Renal cortical epithelial cell (primary cell): ENCODE measurements around the gene SLC6A3. TPM values are rescaled to one million over a fixed set of nuclear protein-coding genes. Genes with fewer than 3 reads are reported as not detected.
"Not testable (repeated sequence)": the region's sequence is repeated elsewhere in the genome, so short reads cannot be mapped to it uniquely, and the experiment has no call there.

Source experiments
- DNase-seq: peaks from one replicate; pipeline ENCODE4 v3.0.0-alpha.2; 2011; ENCODE audit warnings: low read depth
- total RNA-seq: library from RNA; depleted of rRNA; stranded (reverse); fragments of >200 nt; gene quantifications from 2 replicates; pipeline ENCODE4 v1.2.3, GENCODE V29; 2014

Gene SLC6A3
- total RNA-seq, 1 donor from 2014 or later: not detected

DNA sequence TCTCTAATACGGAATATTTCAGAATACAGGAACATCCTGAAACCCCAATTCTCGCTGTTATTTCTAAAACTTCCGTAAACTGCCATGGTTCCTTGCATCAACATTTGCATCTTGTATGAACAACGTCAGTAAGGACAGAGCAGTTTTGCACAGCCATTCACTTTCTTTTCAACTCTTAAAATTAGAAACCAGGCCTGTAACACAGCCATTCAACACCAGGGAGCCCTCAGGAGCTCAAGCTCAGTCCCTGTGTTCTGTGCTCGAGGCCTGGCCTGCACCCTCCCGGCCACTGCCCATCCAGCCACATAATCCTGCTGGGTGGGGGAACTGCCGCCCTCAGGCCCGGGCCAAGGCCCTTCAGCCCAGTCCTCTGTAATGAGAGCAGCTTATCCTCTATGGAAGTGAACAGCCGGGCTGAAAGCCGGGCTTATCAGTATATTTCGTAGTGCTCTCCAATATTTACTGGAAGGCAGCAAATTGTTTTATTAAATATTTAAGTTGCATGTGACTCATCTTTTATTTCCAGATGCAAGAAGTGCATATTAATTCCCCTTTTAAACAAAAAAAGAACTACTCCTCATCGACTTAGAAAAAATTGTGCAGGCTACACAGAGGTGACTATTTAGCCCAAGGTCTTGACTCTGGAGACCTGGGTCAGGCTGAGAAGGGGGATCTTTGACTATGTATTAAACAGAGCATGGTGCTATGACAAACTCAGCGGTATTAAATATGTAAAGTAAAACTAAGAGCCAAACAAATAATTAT, 33.2 kb upstream of the SLC6A3 start:
- DNase-seq: no peak

DNA sequence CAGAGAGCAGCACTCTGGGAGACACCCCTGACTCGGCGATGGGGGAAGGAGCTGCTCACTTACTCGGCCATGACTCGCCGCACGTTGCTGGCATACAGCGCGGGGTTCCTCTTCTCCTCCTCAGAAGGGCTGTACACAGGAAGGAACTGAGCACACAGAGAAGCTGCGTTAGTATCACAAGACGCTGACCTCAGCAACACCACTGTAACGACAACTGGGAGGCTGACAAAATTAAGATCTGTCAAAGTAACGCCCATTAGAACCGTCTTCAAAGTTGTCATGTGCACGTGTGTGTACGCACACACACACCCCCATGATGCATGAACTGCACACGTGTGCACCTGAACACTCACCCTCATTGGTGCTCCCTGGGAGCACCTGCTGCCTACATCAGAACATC, 32.1 kb upstream of the SLC6A3 start:
- DNase-seq: no peak

DNA sequence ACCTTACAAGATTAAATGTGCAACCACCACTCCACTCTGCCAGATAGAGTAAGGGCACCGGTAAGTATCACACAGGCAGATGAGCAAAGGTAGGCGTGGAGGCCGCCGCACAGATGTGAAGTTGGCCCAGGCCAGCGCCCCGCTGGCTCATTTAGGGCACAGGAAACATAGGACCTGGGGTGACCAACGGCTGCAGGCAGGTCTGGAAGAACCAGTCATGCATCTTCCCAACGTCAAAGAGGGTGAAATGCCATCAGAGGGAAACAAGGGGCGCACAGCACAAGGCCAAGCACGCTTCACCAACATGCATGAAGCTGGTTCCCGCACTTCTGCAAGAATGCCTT, 31.7 kb upstream of the SLC6A3 start:
- no peak for DNase-seq

DNA sequence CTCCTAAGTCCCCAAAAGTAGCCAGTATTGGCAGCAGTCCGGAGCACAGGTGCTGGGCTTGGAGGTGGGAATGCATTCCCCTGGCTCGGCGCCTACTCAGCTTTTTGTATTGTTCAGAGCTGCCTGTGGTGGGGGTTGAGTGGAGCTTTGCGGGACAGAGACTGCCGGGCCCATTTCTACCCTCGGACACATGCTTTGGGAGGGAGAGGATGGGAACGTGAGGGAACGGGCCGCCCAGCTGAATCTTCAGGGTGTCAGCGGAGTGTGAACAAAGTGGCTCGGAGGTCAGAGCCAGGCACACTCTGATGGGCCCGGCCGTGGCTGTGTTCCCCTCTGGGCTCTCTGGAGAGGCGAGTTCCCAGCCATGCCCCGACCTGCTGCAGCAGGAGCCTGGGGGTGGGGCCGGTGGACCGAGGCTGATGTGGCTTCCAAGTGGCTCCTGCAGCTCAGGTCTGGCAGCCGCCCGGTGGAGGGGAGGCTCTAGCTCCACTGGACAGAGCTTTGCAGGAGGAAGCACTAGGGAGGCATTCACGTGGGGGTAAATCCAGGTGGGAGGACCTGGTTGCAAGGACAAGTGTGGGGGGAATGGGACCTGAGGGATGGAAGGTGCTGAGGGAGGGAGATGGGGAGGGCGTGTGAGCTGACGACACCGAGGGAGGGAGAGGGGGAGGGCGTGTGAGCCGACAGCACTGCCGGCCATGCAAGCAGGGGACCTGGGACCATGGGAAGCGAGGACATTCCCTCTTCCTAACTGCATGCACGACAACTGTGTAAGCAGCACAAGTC, 31.1 kb upstream of the SLC6A3 start:
- no peak for DNase-seq

DNA sequence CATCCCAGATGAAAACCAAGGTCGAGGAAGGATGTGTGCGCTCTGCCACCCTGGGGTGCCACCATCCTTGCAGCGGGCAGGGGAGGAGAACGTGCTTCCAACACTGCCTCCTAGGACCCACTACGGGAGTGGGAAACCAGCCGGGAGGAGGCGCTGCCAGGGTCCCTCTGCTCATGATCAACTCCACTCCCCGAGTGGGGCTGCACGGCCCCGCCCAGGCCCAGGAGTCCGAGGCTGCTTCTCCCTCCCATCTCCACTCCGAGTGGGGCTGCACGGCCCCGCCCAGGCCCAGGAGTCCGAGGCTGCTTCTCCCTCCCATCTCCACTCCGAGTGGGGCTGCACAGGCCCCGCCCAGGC, 30.3 kb upstream of the SLC6A3 start:
- DNase-seq: not testable (repeated sequence)

DNA sequence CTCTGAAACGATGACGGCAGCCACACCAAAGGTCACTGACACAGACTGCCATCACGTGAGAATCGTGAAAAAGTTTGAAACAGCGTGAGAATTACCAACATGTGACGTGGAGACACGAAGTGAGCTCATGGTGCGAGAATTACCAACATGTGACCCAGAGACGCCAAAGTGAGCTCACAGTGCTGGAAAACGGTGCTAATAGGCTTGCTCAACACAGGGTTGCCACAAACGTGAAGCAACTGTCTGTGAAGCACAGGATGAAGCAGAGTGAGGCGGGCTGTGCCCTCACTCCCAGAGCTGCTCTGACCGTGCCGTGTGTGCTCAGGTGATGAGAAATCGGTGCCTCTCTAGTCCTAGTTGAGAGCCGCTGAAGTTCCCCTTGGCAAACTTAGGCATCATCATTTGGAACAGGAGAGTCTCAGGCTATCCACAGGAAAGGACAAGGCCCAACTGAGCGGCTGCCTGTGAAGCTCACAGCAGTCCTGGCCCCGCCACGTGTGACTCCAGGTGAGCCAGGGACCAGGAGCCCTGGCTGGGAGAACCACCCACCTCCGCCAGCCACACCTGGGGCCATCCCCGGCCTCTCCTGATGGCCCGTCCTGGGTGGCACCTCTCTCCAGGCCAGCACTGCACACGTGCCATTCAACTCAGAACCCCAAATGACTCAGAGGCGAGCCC, 29.8 kb upstream of the SLC6A3 start:
- no peak for DNase-seq

DNA sequence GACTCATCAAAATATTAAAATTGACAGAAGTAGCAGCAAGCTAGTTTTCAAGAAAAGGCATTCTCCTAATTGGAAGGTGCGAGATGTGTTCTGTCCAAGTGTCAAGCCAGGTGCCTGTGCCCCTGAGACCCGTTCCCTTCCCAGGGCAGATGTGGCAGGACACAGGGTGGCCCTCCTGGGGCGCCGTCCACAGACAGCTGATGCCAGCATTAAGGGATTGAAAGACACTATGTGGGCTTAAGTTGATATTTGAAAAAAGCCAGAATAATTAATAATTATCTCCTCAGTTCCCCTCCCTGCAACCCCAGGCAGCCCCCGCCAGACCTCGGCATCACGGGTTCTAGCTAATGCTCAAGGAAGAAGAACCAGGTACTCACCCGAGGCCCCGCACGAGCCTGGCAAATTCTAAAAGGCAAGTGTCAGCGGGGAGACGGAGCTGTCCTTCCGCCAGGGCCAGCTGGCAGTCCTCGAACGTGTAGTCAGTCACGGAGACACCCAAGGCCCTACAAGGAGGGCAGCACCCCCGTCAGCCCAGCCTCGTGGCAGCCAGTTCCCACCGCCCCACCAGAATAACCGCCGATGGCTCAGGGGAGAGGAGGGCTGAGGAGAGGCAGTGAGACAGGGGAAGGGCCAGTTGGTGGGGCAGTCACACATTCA, 29.1 kb upstream of the SLC6A3 start:
- DNase-seq: no peak

DNA sequence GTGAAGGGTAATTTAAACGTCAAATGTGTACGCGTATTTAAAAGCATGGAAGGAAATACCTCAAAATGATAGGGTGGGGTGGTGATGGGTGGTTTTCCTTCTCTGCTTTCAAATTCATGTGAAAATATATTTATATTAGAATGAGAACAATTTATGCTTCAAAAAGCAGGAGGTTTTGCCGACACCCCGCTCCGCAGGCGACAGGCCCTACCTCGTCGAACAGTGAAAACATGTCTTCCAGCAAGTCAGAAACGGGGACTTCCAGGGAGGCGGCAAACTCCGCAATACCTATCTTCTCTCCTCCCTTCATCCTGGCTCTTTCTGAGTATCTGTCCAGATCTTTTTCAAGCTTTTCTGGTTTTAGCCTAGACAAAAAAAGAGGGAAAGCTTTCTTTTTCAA, 28.5 kb upstream of the SLC6A3 start:
- DNase-seq: no peak

DNA sequence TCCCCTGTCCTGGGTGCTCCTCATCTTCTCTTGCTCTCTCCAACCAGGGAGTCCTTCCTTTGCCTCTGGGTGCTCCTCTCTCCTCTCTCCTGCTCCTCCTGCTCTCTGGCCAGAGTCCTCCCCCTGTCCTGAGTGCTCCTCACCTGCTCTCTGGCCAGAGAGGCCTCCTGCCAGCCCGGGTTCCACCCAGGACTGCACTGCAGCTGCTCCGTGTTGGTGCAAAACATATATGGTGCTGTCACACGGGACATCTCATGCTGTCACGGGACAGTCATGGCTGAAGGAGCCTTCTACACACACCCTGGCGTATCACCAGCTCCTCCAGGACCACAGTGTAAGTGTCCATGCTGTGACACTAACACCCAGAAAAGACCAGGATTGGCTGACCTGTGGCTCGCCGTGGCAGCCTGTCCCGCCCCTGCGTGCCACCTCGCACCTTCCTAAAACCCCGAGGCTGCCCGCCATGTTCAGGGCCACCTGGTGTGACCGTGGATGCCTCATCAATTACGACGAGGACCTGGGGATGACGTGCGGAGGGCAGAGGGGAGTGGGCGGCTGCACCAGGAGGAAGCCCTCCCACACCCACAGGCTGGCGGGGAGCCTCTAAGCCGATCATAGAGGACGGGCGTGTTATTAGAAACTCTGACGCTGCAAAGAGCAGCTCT, 27.9 kb upstream of the SLC6A3 start:
- no peak for DNase-seq

DNA sequence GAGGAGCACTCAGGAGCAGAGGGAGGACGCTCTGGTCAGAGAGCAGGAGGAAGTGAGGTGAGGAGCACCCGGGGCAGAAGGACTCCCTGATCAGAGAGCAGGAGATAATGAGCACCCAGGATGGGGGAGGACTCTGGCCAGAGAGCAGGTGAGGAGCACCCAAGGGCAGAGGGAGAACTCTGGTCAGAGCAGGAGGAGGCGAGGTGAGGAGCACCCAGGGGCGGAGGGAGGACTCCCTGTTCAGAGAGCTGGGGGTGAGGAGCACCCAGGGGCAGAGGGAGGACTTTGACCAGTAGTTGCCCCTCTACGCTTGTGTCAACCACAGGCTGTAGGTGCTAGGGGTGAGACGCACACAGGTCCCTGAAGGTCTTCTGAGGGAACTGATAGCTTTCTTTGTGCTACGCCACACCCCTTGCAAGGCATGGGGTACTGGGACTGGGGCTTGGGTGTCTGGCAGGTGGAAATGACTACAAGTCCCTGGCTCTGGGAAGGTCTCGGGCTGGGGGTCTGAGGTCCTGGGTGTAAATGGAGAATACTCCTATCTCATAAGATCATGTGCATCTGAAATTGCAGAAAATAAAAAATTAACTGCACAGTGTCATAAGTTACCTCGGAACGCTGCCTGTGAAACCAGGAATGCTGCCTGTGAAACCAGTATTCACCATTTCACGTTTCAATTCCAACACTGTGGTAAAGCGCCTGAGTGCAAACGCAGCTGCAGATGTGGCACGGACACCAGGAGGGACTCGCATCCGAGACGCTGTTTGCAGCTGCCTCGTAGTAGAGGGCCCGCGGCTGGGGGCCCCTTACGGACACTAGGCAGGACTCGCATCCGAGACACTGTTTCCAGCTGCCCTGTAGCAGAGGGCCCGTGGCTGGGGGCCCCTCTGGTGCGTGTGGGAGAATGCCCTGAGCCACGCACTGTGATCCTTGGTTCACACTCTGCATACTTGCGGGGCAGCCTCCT, 27.0 kb upstream of the SLC6A3 start:
- no peak for DNase-seq

DNA sequence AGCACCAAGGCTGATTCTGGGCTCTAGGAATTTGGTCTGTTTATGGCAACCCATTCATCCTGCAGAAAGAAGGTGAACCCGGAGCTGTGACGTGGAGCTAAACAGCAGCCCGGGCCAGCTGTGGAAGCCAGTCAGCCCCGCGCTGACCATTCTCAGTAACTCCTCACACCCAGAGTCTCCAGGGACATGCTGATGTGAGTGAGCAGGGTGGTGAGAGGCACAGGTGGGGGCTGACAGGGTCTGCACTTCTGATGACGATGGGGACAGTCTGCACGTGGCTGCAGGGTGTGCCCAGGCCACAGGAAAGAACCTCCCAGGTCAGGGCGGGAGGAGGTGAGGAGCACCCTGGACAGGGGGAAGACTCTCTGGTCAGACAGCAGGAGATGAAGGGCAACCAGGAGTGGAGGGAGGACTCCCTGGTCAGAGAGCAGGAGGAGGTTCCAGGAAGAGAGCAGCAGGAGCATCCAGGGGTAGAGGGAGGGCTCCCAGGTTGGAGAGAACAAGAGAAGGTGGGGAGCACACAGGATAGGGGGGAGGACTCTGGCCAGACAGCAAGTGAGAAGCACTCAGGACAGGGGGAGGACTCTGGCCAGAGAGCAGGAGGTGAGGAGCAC, 26.1 kb upstream of the SLC6A3 start:
- no peak for DNase-seq

DNA sequence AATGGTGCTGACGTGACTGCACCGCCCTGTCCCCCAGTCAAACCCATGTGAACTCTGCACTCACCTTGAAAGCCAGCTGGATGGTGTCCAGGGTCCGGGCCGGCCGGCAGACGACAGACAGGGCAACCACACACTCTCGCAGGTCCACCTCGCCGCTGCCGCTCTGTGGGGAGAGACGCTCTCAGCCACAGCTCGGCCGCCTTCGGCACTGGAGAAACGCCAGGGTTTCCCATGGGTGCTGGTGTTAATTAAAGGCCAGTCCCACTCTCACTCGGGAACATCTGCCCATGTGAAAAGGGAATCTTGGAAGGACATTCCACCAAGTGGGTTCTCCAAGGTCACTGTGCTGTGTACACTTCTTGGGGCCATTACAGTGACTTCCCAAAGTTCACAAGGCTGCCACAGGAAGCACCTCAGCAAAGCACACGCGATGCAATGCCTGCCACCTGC, 25.5 kb upstream of the SLC6A3 start:
- DNase-seq: no peak

DNA sequence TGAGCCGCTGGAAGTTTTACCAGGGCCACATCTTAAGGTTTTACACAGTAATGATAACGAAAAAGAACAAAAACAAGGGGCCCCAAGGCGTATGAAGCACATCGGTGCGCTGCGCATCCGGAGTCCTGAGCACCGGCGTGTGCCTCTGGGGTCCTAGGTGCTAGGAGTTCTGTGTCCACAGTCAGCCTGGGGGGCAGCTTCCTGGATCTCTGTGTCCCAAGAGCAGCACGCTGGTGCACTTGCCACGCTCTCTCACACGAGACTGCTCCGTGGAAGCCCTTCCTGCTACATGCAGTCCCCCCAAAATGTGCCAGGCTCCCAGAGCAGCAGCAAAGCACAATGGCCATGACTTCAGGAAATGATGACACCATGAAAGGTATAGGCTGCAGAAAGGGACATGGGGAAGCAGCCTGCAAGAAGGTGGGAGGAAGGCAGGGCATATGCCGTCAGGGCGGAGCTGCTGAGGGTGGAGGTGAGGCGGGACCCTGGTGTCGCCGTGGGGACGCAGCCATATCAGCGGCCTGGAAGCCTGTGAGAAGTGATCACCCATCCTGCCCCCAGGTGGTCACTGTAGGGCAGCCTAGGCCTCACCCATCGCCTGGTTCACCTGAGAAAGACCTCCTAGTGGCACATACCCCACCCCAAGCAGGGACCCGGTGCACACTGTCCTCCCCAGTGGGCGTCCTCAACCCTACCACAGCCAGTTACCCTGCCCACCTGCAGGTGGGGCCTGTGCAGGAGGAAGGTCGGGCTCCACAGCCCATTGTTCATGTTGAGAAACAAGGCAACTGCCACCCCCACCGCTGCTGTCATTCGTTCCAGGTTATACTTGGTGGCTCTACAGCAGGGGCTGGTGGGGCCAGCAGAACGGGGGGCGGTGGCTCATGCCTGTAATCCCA, 23.6 kb upstream of the SLC6A3 start:
- DNase-seq: no peak

DNA sequence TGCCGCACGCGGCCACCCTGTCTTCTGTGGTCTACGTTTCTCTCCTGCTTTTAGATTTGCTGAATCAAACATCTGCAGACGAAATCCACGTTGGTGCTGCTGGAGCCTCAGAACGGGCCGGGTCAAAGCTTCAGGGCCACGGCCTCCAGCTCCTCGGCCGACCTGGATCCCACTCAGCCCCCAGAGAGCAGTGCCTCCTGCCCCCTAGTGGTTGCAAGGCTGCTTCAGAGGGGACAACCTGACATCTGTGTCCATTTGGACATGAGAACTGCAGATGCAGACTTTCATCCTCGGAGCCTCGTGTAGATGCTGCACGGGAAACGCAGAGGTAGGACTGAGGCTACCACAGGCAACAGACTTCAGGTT, 23.0 kb upstream of the SLC6A3 start:
- DNase-seq: no peak

DNA sequence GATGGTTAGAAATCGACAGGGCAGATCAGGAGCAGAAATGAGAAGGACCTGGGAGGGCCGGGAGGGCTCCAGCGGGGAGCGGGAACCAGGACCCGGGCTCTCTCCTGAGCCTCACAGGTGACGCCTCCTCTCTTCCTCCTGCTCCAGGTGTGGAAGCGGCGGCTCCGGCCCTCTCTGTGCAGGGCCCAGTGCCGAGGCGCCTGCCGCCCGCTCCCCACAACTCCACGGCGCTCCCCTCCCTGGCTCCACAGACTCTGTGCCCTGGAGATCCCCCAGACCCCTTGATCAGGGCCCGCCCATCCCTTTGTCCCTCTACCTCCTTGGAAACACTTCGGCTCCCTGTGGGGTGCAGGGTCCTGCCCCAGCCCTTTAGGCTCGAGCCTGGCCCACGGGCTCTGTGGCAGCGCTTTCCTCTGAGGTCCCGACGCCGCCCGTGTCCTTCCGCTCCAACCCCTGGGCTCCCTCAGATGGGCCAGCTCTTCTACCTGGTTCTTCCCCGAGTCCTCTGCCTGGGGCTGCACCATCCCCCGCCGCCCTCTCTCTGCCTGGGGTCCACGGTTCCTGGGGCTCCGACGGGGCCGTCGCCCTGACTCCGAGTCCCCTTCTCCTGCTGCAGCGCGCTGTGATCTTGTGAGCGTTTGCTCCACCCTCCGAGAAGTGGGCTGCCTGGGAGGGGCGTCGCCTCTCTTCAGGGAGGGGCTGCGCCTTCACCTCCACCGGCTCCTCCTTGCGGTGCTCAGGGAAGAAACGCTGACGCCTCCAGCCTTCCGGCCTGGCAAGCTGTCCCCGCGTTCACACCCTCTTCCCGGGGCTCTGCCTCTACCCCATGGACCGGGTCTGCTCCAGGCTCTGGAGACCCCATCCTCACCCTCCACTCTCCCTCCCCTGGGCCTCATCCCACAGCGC, 22.4 kb upstream of the SLC6A3 start:
- no peak for DNase-seq

DNA sequence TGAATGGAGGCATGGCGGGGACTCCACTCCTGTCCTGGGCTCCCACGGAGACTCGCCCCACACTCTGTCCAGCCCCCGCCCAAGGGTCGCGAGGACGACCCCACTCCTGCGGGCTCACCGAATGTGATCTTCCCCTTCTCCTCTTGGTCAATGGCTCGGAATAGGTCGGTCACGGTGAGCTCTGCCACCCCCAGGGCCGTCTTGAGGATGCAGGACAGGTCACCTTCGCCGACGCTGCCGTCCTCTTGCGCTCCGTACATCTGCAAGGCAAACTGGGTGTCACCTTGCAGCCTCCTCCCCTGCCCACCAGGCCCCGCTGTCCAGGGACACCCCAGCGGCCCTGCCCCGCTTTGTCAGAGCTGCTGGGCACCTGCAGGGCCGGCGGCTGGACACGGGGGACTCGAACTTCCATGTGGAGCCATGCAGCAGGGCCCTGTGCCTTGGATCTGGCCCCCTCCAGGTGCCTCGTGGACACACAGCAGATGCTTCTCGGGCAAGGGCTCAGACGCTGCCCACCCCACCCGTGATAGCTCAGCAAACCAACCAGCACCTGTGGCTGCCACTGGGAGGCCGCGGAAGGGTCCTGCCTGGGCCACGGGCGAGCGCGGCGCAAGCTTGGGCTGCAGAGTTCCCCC, 21.5 kb upstream of the SLC6A3 start:
- DNase-seq: no peak

DNA sequence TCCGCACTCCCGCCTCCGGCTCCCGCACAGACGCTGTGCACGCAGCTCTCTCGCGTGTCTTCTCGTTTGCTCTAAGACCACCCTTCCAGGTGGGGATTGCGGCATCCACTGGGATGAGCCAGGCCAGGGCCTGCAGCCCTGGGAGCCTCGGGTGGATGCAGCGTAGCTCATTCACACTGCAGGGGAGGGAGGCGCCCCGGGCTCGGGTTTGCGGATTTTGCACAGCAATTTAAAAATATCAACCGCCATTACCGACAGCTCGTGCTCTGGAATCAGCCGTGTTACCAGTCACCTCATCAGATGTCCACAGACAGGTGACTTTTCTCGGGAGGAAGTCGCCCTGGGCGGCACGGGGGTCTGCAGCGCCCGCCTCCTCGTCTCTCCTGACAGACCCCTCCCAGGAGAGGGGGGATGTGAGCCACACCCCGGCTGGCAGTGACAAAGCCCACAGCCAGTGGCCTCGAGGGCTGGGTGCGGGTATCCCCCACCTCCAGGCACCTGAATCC, 20.8 kb upstream of the SLC6A3 start:
- DNase-seq: no peak
